Left ventricle myocardium inferior (tissue), 1 donor: ENCODE measurements around the gene LSM14B. TPM values are rescaled to one million over a fixed set of nuclear protein-coding genes. Genes with fewer than 3 reads are reported as not detected.

ENCODE experiments used
- DNase-seq: peaks from one replicate; pipeline ENCODE4 v3.0.0-alpha.2; 2020
- H3K27ac ChIP-seq: fragments of 200-600 bp; replicated peaks from 2 replicates; pipeline ENCODE4 v1.8.0; 2021
- H3K27me3 ChIP-seq: fragments of 200-600 bp; 2 replicates; pipeline ENCODE4 v1.8.0; 2021; ENCODE audit warnings: low read depth
- H3K36me3 ChIP-seq: fragments of 200-600 bp; 2 replicates; pipeline ENCODE4 v1.8.0; 2021
- H3K4me1 ChIP-seq: fragments of 200-600 bp; 2 replicates; pipeline ENCODE4 v1.8.0; 2021
- H3K4me3 ChIP-seq: fragments of 200-600 bp; 2 replicates; pipeline ENCODE4 v1.8.0; 2021; ENCODE audit warnings: mild to moderate bottlenecking, moderate library complexity
- H3K9me3 ChIP-seq: fragments of 200-600 bp; replicated peaks from 2 replicates; pipeline ENCODE4 v1.8.0; 2021
- intact Hi-C: fragments of 100-400 bp; cut with micrococcal nuclease; formaldehyde crosslinking; loops from one replicate; pipeline ENCODE4 v1.11.0; 2022
- total RNA-seq: library from RNA; stranded (reverse); fragmentation: NEBNext Ultra II Directional; extraction: Animal tissue kit (Norgen Biotek cat#: 25700); gene quantifications from one replicate; pipeline ENCODE4 v1.2.1, GENCODE V29; 2021
- TF ChIP-seq, protein P1 (sequence below): fragments of 200-600 bp; IDR thresholded peaks from 2 replicates; pipeline ENCODE4 v1.8.0; 2021; ENCODE audit warnings: antibody characterized with exemption, mild to moderate bottlenecking, borderline replicate concordance
- donor health status: DM: no; HTN: yes; CAD: no; lungs with severe emphysema.

LSM14B gene
- total RNA-seq, 1 donor from 2014 or later = 51.6 TPM

DNA sequence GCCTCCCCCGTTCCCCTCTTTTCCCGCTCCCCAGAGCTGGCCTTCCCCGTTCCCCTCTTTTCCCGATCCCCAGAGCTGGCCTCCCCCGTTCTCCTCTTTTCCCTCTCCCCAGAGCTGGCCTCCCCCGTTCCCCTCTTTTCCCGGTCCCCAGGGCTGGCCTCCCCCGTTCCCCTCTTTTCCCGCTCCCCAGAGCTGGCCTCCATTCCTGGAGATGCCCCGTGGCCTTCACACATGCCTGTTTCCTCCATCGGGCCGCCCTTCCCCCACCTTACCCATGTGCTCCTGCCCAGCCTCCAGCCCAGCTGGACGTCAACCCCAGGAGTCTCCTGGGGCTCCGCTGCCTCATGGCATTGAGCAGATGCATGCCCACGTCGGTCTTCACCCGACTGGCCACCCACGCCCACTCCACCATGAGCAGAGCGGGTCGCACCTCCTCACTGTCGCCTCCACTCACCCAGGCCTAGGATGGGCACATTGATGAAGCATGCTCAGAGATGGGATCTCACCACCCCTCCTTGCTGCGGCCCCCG, 29.6 kb downstream of the LSM14B start:
- peaks cover 41% of the 10 kb centered on the region for H3K4me1 ChIP-seq
- DNase-seq = no peak

DNA sequence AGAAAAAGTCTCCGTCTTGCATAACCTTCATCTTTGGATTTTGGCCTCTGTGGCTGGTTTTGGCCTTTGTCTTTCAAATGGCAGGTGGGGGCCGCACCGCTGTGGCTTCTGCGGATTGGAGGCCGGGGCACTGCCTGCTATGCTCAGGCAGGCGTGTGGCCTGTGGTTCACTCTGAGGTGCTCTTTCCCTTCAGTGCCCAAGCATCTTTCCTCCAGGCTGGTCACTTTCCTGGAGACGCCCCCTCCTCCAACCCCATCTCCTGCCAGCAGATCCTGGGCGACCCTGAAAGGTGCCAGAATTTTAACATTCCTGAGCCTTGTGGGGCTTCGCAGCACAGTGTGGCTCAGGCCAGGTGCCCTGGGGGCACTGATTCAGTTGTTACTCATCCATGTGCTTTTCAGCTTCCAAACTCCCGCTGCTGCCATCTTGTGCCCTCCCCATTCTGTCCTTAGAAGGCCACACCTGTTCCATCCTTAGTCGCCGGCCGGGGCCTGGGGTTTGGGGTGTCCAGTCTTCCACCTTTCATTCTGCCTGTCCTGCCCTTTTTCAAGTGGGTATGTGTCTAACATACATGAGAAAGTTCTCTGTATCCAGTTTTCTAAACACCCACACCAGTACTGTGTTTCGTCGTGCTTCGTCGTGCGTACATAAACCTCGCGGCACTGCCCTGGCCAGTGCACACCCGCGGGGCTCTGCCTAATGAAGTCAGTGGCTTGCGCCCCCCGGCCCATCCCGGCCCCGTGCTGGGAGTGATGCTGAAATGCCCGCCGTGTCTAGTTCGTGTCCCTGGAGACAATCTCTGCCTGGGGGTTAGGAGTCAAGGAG, 33.4 kb downstream of the LSM14B start:
- Histone ChIP-seq H3K36me3 (peaks cover 25% of the 10 kb centered on the region), H3K27me3 (no peaks in the 10 kb centered on the region), H3K4me3 (no peak overlapping the region), H3K27ac (no peak overlapping the region), H3K4me1 (peaks cover 25% of the 10 kb centered on the region), H3K9me3 (no peaks in the 10 kb centered on the region)
- intact Hi-C loops = no loop called here
- TF ChIP-seq, protein P1, sequence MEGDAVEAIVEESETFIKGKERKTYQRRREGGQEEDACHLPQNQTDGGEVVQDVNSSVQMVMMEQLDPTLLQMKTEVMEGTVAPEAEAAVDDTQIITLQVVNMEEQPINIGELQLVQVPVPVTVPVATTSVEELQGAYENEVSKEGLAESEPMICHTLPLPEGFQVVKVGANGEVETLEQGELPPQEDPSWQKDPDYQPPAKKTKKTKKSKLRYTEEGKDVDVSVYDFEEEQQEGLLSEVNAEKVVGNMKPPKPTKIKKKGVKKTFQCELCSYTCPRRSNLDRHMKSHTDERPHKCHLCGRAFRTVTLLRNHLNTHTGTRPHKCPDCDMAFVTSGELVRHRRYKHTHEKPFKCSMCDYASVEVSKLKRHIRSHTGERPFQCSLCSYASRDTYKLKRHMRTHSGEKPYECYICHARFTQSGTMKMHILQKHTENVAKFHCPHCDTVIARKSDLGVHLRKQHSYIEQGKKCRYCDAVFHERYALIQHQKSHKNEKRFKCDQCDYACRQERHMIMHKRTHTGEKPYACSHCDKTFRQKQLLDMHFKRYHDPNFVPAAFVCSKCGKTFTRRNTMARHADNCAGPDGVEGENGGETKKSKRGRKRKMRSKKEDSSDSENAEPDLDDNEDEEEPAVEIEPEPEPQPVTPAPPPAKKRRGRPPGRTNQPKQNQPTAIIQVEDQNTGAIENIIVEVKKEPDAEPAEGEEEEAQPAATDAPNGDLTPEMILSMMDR = no peak
- DNase-seq = no peak

More for the DNA sequence above, 29.6 kb downstream of the LSM14B start:
- no peaks in the 10 kb centered on the region for H3K27me3 ChIP-seq
- intact Hi-C loops = no loop called here
- H3K9me3 ChIP-seq = no peaks in the 10 kb centered on the region
- TF ChIP-seq, protein P1 = no peak
- no peak overlapping the region for H3K27ac ChIP-seq
- H3K36me3 ChIP-seq = peaks cover 21% of the 10 kb centered on the region
- H3K4me3 ChIP-seq = no peak overlapping the region

DNA sequence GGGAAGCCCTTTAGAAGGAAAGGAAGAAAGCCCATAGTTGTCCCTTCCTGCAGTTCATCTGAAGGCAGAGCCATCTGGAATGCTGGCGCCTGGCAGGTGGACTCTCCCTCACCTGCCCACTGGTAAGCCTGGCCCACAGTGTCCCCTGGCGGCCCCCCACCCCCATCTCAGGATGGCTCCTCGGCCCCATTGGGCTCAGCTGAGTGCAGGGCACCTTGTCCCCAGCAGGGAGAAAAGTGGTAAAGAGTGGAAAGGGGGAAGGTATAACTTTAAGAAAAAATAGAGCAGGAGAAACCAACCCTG, 33.9 kb downstream of the LSM14B start:
- peaks cover 30% of the 10 kb centered on the region for H3K36me3 ChIP-seq
- intact Hi-C loops = no loop called here
- DNase-seq = no peak

DNA sequence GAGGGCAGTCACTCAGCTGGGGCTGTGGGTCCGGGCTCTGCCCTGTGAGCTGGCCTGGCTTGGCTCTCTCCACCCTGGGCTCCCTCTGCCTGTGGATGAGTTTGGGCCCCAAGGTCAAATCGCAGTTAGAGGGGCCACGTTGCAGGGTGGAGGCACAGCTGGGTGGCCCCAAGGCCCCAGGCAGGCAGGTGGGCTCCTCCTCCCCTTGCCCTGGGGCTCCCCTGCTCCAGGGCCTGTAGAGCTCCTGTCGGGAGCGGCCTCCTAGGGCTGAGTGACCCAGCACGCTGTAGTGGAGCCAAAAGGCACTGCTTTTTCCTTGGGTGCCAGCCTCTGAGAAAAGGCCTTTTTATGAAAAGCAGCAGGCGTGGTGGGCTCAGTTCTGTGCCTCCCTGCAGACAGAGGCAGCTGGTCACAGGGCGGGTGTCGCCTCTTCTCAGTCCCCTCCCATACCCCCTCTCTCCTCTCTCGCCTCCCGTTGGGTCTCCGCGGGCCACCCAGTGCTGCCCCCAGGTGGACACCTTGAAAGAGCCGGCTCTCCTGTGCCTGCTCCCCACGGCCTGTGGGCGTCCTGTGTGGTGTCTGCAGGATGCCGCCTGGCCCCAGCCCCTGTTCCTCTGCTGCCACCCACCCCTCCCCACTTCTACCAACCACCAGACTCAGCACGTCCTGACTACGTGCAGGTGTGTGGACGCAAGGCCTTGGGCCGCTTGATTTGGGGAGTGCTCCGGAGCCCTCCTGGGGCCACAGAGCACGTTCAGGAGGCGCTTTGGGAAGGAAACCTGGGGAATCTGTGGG, 34.5 kb downstream of the LSM14B start:
- intact Hi-C loops = no loop called here
- Histone ChIP-seq H3K36me3 (peaks cover 36% of the 10 kb centered on the region), H3K27me3 (no peaks in the 10 kb centered on the region), H3K27ac (no peak overlapping the region), H3K4me3 (no peak overlapping the region), H3K4me1 (peaks cover 18% of the 10 kb centered on the region), H3K9me3 (no peaks in the 10 kb centered on the region)
- peak; percentile 60 for DNase-seq
- TF ChIP-seq, protein P1 = peak; percentile 82

More for the DNA sequence above, 33.9 kb downstream of the LSM14B start:
- H3K4me3 ChIP-seq = no peak overlapping the region
- TF ChIP-seq, protein P1 = no peak
- H3K9me3 ChIP-seq = no peaks in the 10 kb centered on the region
- H3K4me1 ChIP-seq = peaks cover 20% of the 10 kb centered on the region
- H3K27ac ChIP-seq = no peak overlapping the region
- no peaks in the 10 kb centered on the region for H3K27me3 ChIP-seq

DNA sequence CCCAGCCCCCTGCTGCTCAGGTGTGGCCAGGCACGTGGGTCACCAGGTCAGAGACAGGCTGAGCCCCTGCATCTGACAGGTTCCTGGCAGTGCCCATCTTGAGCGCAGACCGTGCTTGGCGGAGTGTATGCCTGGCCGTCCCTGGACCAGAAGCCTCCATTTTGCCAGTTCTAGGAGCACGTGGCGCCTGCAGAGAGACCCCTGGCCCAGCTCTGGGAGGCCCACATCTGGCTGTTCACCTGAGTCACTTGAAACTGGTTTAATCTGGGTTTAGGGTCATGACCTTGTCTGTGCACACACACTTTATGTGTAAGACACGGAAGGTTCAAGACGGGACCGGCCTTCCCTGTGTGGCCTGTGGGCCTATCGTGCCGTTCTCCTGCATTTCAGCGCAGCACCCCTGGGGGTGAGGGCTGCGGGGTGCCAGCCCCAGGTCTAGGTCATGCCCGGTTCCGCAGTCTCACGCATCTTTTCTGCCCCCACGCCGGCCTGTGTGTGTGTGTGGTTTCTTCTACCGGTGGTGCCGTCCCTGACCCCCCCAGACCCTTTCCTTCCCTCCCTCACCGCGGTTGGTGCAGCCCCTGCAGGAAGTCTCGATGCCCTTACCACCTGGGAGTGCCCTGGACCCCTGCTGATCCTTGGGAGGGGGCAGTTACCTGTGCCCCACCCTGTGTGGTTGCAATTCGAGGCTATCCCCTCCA, 35.3 kb downstream of the LSM14B start:
- H3K9me3 ChIP-seq = no peaks in the 10 kb centered on the region
- intact Hi-C loops = no loop called here
- H3K4me3 ChIP-seq = no peak overlapping the region
- TF ChIP-seq, protein P1 = no peak
- no peak for DNase-seq
- H3K4me1 ChIP-seq = peaks cover 18% of the 10 kb centered on the region
- H3K27ac ChIP-seq = no peak overlapping the region
- no peaks in the 10 kb centered on the region for H3K27me3 ChIP-seq
- peaks cover 43% of the 10 kb centered on the region for H3K36me3 ChIP-seq
